Cerebellar cortex (tissue), 1 donor: ENCODE data around the gene MAT2A.
"Not testable (repeated sequence)": the region's sequence is repeated elsewhere in the genome, so short reads cannot be mapped to it uniquely, and the experiment has no call there.

Experiments
- DNase-seq: peaks from one replicate; pipeline ENCODE4 v3.0.0-alpha.2; 2015; ENCODE audit warnings: low spot score

Gene MAT2A

DNA sequence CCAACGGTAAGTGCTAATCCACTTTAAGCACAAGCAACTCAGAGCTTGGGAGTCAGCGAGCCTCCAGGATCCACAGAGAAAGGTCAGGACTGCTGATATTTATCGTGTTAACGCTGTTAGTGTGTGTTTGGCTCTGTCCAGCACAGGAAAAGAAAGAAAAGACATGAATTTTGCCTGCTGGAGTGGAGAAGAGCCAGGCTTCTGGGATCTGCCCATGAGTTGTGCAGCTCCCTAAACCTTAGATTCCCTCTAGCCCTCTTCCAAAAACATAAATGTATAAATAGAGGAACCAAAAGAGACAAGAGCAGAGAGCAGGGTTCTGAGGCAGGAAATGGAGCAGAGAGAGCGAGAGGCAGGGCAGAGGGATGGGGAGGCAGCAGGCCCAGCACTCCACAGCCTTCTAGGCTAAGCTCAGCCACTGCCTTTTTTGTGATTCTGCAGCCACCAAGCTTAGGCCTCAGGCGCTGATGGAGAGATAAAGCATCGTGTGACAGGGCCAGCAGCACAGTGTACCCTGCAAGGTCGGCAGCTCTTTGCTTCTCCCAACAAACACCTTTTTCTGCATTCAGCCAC lies 14.5 kb upstream of the MAT2A start:
- no peak for DNase-seq

- no peak for DNase-seq
These were observed 13.9 kb upstream of the MAT2A start for GRCh38 chr2:85525029-85525428.

DNA sequence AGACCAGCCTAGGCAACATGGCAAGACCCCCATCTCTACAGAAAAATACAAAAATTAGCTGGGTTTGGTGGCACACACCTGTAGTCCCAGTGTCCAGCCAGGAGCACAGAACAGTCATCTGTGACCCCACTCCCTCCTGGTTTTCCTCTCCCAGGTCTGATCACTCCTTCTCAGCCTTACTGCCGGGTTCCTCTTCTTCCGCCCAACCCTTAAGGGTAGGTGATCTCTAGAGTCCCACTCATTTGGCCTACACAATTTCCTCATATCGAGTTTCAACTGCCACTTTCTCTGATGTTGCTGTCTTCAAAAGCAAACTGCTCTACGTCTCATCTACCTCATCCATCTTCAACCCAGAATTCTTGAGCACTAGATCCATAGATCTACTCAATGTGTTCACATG lies 13.4 kb upstream of the MAT2A start:
- DNase-seq, result no peak

GRCh38 chr2:85527787-85528186 lies 11.2 kb upstream of the MAT2A start:
- DNase-seq, result no peak

DNA sequence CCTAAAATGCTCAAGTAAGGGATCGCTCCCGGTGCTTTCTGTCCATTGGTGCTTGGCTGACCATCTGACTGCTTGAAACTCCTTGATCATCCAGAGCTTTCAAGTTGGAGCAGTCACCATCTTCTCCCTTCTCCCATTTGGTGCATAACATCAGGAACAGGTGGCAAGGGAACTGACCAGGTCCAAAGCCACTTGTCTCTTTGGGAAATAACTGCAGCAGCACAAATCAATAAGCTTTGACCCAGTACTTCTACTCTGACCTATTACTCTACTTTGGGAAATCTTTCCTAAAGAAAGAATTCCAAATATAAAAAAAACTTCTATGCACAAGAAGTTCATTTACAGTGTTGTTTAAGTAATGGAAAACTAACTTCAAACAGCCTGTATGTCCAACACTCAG lies 10.6 kb upstream of the MAT2A start:
- no peak for DNase-seq

DNA sequence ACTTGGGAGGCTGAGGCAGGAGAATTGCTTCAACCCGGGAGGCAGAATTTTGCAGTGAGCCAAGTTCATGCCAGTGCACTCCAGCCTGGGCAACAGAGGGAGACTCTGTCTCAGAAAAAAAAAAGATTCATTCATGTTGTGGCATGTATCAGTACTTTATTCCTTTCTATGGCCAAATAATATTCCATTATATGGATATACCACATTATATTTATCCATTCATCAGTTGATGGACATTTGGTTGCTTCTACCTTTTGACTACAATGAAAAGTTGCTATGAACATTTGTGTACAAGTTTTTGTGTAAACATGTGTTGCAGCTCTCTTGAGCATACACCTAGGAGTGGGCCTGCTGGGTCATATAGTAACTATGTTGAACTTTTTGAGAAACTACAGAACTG lies 9.2 kb upstream of the MAT2A start:
- DNase-seq, result no peak

GRCh38 chr2:85531589-85531988 lies 7.4 kb upstream of the MAT2A start:
- DNase-seq, result no peak

GRCh38 chr2:85534099-85534498 lies 4.9 kb upstream of the MAT2A start:
- DNase-seq, result no peak

DNA sequence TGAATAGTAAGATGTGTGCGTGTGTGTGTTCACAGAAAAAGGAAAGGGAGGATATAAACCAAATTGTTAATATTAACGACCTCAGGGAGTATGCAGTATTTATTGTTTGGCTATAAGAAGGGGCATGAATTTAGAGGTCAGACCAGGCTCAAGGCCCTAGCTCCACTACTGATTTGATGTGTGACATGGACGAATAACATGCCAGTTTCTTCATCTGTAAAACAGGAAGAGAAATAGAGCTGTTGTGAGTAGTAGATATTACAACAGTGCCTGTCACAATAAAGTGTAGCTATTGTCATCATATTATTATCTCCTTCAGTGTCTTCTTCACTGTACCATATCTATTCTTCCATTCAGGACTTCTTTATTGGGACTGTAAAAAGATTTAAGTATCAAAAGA lies 4.1 kb upstream of the MAT2A start:
- DNase-seq, result no peak

DNA sequence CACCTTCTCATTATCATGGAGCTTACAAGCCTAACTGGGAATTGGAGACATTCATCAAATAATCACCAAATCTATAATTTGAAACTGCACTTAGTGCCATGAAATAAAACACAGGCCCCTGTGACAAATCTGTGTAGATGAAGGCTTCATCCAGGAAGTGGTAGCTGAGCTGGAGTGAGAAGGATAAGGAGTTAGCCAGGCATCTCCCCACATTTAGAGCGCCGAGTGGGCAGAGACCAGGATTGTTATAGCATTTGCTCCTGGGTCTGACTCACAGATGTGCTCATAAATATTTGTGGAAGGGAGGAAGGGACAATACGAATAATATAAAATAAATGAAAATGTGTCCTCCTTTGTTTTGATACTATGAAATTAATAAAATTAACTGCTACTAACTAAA lies 2.5 kb upstream of the MAT2A start:
- no peak for DNase-seq

GRCh38 chr2:85537600-85538506 lies 1.1 kb upstream of the MAT2A start:
- peak; percentile 77 for DNase-seq

GRCh38 chr2:85539361-85540132 lies 579 bp downstream of the MAT2A start:
- peak; percentile 66 for DNase-seq

DNA sequence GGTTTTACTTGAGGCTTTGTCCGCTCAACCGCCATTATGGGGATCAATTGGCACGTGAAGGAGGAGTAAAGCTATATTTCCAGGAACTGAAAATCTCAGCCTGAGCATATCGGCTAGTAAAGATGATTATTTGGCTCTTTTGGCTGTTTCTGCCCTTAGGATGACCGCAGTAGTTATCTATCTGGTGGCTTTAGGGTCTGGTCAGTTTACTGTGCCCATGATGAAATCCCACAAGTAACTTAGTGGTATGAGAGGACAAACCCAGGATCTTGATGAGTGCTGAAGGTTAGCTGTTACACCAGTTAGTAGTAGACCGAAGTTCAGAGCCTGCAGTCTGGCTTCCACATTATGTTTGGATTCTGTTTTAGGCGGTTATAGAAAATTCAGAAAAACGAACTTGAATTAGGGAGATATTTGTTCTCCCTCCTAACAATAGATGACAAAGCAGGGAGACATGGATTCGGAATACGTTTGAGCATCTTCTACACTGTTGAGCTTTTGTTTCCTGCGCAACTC lies 1.2 kb downstream of the MAT2A start:
- no peak for DNase-seq

DNA sequence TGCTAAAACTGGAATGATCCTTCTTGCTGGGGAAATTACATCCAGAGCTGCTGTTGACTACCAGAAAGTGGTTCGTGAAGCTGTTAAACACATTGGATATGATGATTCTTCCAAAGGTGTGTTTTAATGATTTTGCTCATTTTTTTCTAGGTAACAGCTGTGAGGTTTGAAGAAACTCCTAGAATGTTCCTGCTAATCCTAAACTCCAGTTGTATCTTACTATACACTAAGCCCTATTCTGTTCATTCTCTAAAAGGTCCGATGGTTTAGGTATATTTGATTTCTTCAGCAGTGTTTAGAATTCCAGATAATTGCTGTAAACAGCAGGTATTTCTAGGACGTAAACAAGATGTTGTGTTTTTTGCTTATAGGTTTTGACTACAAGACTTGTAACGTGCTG lies 2.3 kb downstream of the MAT2A start:
- no peak for DNase-seq

- no peak for DNase-seq
These were observed 2.9 kb downstream of the MAT2A start for GRCh38 chr2:85541753-85542457.

GRCh38 chr2:85542777-85543176 lies 3.8 kb downstream of the MAT2A start:
- DNase-seq, result no peak

DNA sequence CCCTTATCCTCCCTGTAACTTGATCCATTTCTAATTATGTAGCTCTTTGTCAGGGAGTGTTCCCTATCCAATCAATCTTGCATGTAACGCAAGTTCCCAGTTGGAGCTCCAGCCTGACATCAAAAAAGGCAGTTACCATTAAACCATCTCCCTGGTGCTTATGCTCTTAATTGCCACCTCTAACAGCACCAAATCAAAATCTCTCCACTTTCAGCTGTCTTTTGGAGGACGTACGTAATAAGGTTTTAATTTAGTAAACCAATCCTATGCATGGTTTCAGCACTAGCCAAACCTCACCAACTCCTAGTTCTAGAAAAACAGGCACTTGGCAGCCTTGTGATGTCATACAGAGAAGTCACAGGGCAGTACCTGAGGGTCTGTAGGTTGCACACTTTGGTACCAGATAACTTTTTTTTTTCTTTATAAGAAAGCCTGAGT lies 5.3 kb downstream of the MAT2A start:
- DNase-seq, result not testable (repeated sequence)

DNA sequence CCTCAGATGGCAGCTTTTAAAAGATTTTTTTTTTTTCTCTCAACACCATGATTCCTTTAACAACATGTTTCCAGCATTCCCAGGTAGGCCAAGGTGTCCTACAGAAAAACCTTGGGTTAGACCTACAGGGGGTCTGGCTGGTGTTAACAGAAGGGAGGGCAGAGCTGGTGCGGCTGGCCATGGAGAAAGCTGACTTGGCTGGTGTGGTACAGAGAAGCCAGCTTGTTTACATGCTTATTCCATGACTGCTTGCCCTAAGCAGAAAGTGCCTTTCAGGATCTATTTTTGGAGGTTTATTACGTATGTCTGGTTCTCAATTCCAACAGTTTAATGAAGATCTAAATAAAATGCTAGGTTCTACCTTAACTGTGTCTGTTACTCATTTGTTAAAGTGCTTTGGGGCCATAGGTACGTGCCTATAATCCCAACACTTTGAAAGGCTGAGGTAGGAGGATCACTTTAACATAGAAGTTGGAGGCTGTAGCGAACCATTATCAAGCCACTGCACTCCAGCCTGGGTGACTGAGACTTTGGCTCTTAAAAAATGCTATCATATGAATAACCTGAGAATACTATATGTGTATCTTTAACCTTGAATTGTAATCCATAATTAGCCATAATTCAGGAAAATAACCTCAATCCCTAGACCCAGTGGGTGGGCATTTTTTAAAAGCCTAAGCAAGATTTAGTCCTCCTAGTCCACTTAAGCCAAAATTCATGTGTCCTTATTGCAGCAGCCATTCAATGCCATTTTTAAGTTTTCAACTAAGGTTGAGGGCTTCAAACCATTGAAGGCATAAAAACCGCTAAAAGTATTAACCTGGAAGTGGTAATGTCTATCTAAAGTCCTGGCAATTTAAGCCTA lies 6.2 kb downstream of the MAT2A start:
- DNase-seq, result not testable (repeated sequence)

GRCh38 chr2:85545780-85546240 lies 6.8 kb downstream of the MAT2A start:
- DNase-seq, result peak; percentile 53

DNA sequence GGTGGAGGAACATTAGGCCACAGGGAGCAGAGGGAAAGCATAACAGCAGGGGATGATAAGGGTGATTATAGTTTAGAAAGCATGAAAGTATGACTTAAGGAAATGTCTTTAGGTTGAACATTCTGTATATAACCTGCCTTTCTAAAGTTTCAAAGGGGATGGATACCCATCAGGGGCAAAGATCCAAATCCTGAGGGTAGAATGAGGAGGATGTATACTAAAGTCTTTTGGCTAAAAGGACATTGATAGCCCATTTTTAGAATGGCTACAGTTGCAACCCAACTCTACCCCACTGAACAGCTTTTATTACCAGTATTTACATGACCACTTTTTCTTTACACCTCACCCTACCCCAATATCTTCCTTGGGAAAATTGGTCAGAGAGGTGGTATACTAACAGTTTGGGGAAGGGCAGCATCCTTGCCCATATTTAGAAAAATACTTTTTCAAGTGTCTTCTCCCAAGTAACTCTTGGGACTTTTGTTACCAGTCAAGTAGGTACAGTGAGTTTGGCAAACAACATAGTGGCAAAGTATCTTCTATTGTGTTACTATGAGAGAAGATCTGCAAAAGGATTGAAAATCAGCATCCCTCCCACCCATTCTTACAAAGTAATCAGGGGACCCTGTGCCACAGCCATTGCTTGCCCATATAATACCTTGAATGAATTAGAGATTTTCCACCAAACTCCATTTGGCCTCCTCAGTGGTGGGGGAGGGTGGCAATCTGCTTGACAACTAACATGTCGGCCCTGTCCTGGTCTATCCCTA lies 8.3 kb downstream of the MAT2A start:
- DNase-seq, result no peak
